ENCODE data around the gene SLC33A1.

Gene SLC33A1

GRCh38 chr3:155870945-155871745, 16.9 kb upstream of the SLC33A1 start:
- no peak for TF ChIP-seq CTCF (IDR thresholded peaks at IDR 0.05)

- TF ChIP-seq CTCF (IDR thresholded peaks at IDR 0.05): peak; percentile 18; the same call in 1 of the 2 replicates
Observed at GRCh38 chr3:155870133-155870944, 16.1 kb upstream of the SLC33A1 start, which contains the start of gene GMPS. Gene GMPS, plus strand, starts transcription at chr3:155870650. Its CDS starts 221 bp downstream, at chr3:155870871.

GRCh38 chr3:155869691-155870090, 15.5 kb upstream of the SLC33A1 start:
- TF ChIP-seq CTCF (IDR thresholded peaks at IDR 0.05): no peak

- no peak for TF ChIP-seq CTCF (IDR thresholded peaks at IDR 0.05)
Observed at GRCh38 chr3:155863072-155863784, 9.0 kb upstream of the SLC33A1 start.

- TF ChIP-seq CTCF (IDR thresholded peaks at IDR 0.05): no peak
Observed at GRCh38 chr3:155861476-155862183, 7.4 kb upstream of the SLC33A1 start.

GRCh38 chr3:155859859-155860258, 5.6 kb upstream of the SLC33A1 start:
- peak; percentile 23; the same call in 1 of the 2 replicates for TF ChIP-seq CTCF (IDR thresholded peaks at IDR 0.05)
